GM12891 (cell line): ENCODE results near the gene HS2ST1. TPM values are rescaled to one million over a fixed set of nuclear protein-coding genes. Genes with fewer than 3 reads are reported as not detected.
"Not testable (repeated sequence)": the region's sequence is repeated elsewhere in the genome, so short reads cannot be mapped to it uniquely, and the experiment has no call there.

Experiments used
- DNase-seq: peaks from one replicate; pipeline ENCODE4 v3.0.0; 2011; ENCODE audit warnings: low spot score; ENCODE audit not compliant: insufficient read length
- FAIRE-seq: peaks from 2 replicates; lab custom pipeline; 2011; peaks lifted over from hg19 to GRCh38; lab: Jason Lieb, UNC
- PAX5 ChIP-seq: IDR thresholded peaks from 2 replicates; pipeline ENCODE4 v1.6.1; 2011; ENCODE audit warnings: low read length, moderate library complexity, mild to moderate bottlenecking; ENCODE audit not compliant: insufficient read depth, severe bottlenecking
- POLR2A ChIP-seq: IDR thresholded peaks from 2 replicates; pipeline ENCODE4 v1.6.1; 2011; ENCODE audit warnings: low read depth, low read length, control low read depth
- POLR2AphosphoS5 ChIP-seq: IDR thresholded peaks from 2 replicates; pipeline ENCODE4 v1.6.1; 2011; ENCODE audit warnings: low read depth, low read length, control low read depth
- POU2F2 ChIP-seq: IDR thresholded peaks from 2 replicates; pipeline ENCODE4 v1.6.1; 2011; ENCODE audit warnings: low read depth, mild to moderate bottlenecking, control low read depth, low read length, moderate library complexity
- SPI1 ChIP-seq: IDR thresholded peaks from 2 replicates; pipeline ENCODE4 v1.6.1; 2011; ENCODE audit warnings: low read depth, low read length, control low read depth
- TAF1 ChIP-seq: IDR thresholded peaks from 2 replicates; pipeline ENCODE4 v1.6.1; 2011; ENCODE audit warnings: low read depth, low read length, control low read depth
- polyA plus RNA-seq: library from polyadenylated mRNA; unstranded; fragments of >200 nt; gene quantifications from one replicate; pipeline ENCODE4 v1.2.1, GENCODE V29; 2012; ENCODE audit warnings: low read depth, missing spikeins, inconsistent platforms; ENCODE audit not compliant: missing spikeins

Gene HS2ST1
- 11.9 TPM for polyA plus RNA-seq

- FAIRE-seq (no peak), DNase-seq (no peak)
- TF ChIP-seq SPI1, result no peak
- TF ChIP-seq POLR2AphosphoS5, result peak; percentile 67; the same call in 1 of the 2 replicates
- TF ChIP-seq TAF1, result peak; percentile 49; the same call in 1 of the 2 replicates
- 0 out of 2 replicates have a peak, but pooled peaks have one; percentile 59 for TF ChIP-seq POLR2A
- no peak for TF ChIP-seq POU2F2
- peak; percentile 9 for TF ChIP-seq PAX5
These were observed at the start of gene HS2ST1 for GRCh38 chr1:86914601-86914997. Gene HS2ST1, plus strand, starts transcription at chr1:86914635.

GRCh38 chr1:86865973-86866637 lies 48.3 kb upstream of the HS2ST1 start:
- TF ChIP-seq TAF1 (no peak), SPI1 (no peak), PAX5 (no peak), POU2F2 (no peak), POLR2AphosphoS5 (no peak)
- FAIRE-seq (peak; percentile 69), DNase-seq (no peak)

GRCh38 chr1:86866665-86867064 lies 47.8 kb upstream of the HS2ST1 start:
- DNase-seq, result no peak
- TF ChIP-seq TAF1 (no peak), PAX5 (no peak), POU2F2 (no peak), POLR2AphosphoS5 (no peak), SPI1 (no peak), POLR2A (no peak)
- no peak for FAIRE-seq

- not testable (repeated sequence) for DNase-seq, FAIRE-seq
These were observed 47.2 kb upstream of the HS2ST1 start for GRCh38 chr1:86867278-86867677.

DNA sequence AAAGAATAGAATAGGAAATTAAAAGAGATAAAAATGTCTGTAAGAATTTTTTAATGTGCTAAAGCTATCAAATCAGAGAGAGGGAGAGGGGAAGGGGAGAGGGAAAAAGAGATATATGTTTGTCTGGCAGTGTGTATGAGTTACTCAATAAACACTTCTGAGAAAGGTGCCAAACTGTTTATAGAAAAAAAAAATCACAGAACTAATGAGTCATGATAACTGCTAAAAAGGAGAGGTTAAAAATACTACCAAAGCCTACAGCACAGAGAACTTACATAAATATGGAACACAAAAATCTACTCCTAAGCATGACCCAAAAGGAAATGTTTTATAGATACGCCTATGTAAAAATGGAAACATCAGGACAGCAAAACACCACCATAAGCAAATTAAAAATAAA lies 46.0 kb upstream of the HS2ST1 start:
- FAIRE-seq (no peak), DNase-seq (no peak)
- TF ChIP-seq POU2F2 (no peak), SPI1 (no peak), TAF1 (no peak)

- FAIRE-seq, result no peak
- TF ChIP-seq POLR2A (no peak), SPI1 (no peak), POU2F2 (no peak), PAX5 (no peak), TAF1 (no peak), POLR2AphosphoS5 (no peak)
- DNase-seq, result no peak
These were observed 43.4 kb upstream of the HS2ST1 start for GRCh38 chr1:86871001-86871400.

GRCh38 chr1:86872086-86872485 lies 42.3 kb upstream of the HS2ST1 start:
- FAIRE-seq (no peak), DNase-seq (no peak)
- TF ChIP-seq TAF1 (no peak), POLR2A (no peak), PAX5 (no peak), SPI1 (no peak), POU2F2 (no peak), POLR2AphosphoS5 (no peak)

GRCh38 chr1:86875722-86876121 lies 38.7 kb upstream of the HS2ST1 start:
- TF ChIP-seq POLR2A (no peak), PAX5 (no peak), SPI1 (no peak), POLR2AphosphoS5 (no peak), POU2F2 (no peak), TAF1 (no peak)
- no peak for FAIRE-seq
- no peak for DNase-seq

DNA sequence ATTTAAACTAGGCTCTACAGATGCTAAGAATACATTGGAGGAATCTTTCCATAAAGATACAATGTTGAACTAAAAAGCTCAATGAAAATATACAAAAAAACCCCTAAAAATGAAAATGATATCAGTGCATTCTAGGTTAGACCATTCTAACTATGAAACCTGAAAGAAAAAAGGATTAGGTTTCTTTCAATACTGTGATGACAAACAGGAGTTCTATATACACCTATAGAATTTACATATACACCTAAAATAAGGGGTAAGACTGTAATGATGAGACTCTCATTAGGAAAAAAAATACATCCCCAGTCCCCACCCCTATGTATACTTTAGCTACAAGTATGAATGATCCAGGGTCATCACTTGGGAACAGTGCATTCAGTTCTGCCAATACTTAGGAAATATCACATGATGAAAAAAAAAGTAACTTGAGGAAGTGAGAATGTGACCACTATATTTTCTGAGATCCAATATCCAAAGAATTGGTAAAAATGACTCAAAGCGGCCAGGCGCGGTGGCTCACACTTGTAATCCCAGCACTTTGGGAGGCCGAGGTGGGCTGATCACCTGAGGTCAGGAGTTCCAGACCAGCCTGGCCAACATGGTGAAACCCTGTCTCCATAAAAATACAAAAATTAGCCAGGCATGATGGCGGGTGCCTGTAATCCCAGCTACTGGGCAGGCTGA lies 26.8 kb upstream of the HS2ST1 start:
- no peak for DNase-seq
- no peak for FAIRE-seq
- peak; percentile 75 for TF ChIP-seq SPI1
- TF ChIP-seq POLR2AphosphoS5, result no peak

DNA sequence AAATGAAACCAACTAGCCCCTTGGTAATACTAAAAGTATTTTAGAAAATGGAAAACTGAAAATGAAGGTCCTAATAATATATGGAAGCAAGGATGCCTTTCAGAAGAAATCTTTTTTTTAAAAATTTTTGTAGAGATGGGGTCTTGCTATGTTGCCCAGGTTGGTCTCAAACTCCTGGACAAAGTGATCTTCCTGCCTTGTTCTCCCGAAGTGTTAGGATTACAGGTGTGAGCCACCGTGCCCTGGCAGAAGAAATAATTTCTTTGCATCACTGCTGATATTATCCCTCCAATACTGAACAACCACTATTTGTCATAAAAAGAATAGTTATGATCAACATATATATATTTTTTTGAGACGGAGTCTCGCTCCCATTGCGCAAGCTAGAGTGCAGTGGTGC lies 26.1 kb upstream of the HS2ST1 start:
- FAIRE-seq, result no peak
- DNase-seq, result no peak
- no peak for TF ChIP-seq POLR2AphosphoS5
- no peak for TF ChIP-seq TAF1
- TF ChIP-seq POU2F2, result no peak
- TF ChIP-seq SPI1, result no peak
- no peak for TF ChIP-seq PAX5
- no peak for TF ChIP-seq POLR2A

DNA sequence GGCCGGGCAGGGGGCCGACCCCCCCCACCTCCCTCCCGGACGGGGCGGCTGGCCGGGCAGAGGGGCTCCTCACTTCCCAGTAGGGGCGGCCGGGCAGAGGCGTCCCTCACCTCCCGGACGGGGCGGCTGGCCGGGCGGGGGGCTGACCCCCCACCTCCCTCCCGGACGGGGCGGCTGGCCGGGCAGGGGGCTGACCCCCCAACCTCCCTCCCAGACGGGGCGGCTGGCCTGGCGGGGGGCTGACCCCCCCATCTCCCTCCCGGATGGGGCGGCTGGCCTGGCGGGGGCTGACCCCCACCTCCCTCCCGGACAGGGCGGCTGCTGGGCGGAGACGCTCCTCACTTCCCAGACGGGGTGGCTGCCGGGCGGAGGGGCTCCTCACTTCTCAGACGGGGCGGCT lies 15.0 kb upstream of the HS2ST1 start:
- FAIRE-seq, DNase-seq: not testable (repeated sequence)
